HL-60 (cell line): ENCODE results near the gene HAP1.

Experiments
- DNase-seq, 2 experiments: peaks; one replicate each; pipeline ENCODE4 v3.0.0-alpha.2; 2010 to 2020; ENCODE audit warnings: low read depth in 1 of 2, low spot score in 1 of 2
- H3K27ac ChIP-seq: fragments of 250-450 bp; sonication (Bioruptor Pico); replicated peaks from 2 replicates; pipeline ENCODE4 v1.5.1; 2020; ENCODE audit warnings: mild to moderate bottlenecking, moderate library complexity
- H3K27me3 ChIP-seq: fragments of 250-450 bp; sonication (Bioruptor Pico); 2 replicates; pipeline ENCODE4 v1.5.1; 2021; ENCODE audit warnings: mild to moderate bottlenecking, moderate library complexity; ENCODE audit not compliant: insufficient read depth, poor library complexity, severe bottlenecking
- H3K4me3 ChIP-seq: replicated peaks from 2 replicates; pipeline ENCODE4 v1.5.1; 2011; ENCODE audit warnings: mild to moderate bottlenecking, control low read depth, low read length; ENCODE audit not compliant: insufficient read depth
- GABPA ChIP-seq: IDR thresholded peaks from 2 replicates; pipeline ENCODE4 v1.6.1; 2012; ENCODE audit warnings: low read depth
- POLR2AphosphoS5 ChIP-seq: IDR thresholded peaks from 2 replicates; pipeline ENCODE4 v1.6.1; 2012; ENCODE audit warnings: low read depth
- SPI1 ChIP-seq: IDR thresholded peaks from 2 replicates; pipeline ENCODE4 v1.6.1; 2012; ENCODE audit warnings: low read depth, mild to moderate bottlenecking, borderline replicate concordance
- TF ChIP-seq, protein P1 (sequence below): IDR thresholded peaks from 2 replicates; pipeline ENCODE4 v1.6.1; 2012; ENCODE audit warnings: low read depth; ENCODE audit not compliant: insufficient replicate concordance
- TF ChIP-seq, protein P2 (sequence below): IDR thresholded peaks from one replicate; pipeline ENCODE4 v1.5.1; 2011; ENCODE audit warnings: low read length, control low read depth, inconsistent platforms; ENCODE audit not compliant: insufficient read depth

Gene HAP1

DNA sequence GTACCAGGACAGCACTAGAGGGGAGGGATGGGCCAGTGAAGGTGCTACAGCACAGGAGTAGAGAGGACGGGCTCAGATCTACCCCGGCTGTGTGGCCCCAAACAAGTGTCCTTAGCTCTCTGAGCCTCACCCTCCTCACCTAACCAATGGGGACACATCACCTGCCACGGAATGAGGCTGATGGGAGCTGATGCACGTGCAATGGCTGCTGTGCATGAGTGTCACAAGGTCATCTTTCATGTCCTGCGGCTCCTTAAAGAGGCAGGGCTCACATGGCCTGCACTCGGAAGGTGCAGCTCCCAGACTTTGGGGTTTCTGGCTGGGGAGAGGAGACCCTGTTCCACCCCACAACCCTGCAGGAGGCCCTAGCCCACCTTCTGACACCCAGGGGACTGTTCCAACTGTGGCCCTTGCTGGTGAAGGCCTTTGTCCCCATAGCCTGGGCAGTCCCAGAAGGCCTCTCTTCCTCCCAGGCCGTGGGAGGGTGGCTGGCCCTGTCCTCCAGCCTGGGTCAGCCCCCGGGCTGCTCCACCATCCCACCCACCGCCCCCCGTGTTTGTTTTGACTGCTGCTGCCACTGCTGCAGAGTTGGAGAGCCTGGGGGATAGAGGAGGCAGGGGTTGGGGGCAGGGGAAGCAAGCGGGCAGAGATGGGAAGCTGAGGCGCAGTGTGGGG, 10.5 kb downstream of the HAP1 start:
- Histone ChIP-seq H3K4me3 (no peak overlapping the region), H3K27ac (no peak overlapping the region), H3K27me3 (no peaks in the 10 kb centered on the region)
- TF ChIP-seq POLR2AphosphoS5 (no peak), SPI1 (no peak), GABPA (no peak)
- TF ChIP-seq, protein P1, sequence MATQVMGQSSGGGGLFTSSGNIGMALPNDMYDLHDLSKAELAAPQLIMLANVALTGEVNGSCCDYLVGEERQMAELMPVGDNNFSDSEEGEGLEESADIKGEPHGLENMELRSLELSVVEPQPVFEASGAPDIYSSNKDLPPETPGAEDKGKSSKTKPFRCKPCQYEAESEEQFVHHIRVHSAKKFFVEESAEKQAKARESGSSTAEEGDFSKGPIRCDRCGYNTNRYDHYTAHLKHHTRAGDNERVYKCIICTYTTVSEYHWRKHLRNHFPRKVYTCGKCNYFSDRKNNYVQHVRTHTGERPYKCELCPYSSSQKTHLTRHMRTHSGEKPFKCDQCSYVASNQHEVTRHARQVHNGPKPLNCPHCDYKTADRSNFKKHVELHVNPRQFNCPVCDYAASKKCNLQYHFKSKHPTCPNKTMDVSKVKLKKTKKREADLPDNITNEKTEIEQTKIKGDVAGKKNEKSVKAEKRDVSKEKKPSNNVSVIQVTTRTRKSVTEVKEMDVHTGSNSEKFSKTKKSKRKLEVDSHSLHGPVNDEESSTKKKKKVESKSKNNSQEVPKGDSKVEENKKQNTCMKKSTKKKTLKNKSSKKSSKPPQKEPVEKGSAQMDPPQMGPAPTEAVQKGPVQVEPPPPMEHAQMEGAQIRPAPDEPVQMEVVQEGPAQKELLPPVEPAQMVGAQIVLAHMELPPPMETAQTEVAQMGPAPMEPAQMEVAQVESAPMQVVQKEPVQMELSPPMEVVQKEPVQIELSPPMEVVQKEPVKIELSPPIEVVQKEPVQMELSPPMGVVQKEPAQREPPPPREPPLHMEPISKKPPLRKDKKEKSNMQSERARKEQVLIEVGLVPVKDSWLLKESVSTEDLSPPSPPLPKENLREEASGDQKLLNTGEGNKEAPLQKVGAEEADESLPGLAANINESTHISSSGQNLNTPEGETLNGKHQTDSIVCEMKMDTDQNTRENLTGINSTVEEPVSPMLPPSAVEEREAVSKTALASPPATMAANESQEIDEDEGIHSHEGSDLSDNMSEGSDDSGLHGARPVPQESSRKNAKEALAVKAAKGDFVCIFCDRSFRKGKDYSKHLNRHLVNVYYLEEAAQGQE: no peak
- TF ChIP-seq, protein P2, sequence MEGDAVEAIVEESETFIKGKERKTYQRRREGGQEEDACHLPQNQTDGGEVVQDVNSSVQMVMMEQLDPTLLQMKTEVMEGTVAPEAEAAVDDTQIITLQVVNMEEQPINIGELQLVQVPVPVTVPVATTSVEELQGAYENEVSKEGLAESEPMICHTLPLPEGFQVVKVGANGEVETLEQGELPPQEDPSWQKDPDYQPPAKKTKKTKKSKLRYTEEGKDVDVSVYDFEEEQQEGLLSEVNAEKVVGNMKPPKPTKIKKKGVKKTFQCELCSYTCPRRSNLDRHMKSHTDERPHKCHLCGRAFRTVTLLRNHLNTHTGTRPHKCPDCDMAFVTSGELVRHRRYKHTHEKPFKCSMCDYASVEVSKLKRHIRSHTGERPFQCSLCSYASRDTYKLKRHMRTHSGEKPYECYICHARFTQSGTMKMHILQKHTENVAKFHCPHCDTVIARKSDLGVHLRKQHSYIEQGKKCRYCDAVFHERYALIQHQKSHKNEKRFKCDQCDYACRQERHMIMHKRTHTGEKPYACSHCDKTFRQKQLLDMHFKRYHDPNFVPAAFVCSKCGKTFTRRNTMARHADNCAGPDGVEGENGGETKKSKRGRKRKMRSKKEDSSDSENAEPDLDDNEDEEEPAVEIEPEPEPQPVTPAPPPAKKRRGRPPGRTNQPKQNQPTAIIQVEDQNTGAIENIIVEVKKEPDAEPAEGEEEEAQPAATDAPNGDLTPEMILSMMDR: no peak
- no peak for DNase-seq

DNA sequence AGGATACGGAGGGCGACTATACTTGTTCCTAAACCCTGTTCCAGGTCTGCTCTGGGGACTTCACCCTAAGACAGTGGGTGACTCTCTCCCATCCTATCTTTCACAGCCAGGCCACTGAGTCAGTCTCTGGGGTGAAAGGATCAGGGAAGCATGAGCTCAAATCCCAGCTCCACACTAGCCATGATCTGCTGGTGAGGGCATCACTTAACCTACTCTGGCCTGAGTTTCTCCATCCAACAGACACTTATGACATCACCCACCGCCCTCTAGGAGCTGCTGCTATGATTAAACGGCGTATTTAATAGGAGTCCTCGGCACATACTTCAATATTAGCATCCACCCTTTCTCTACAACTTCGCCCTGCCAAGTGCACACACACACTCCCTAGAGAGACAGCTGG, 12.2 kb downstream of the HAP1 start:
- TF ChIP-seq, protein P1: no peak
- no peak for TF ChIP-seq POLR2AphosphoS5
- TF ChIP-seq SPI1: no peak
- no peak for TF ChIP-seq GABPA
- TF ChIP-seq, protein P2: no peak
- Histone ChIP-seq H3K27ac (no peak overlapping the region), H3K4me3 (no peak overlapping the region), H3K27me3 (no peaks in the 10 kb centered on the region)
- DNase-seq: no peak

DNA sequence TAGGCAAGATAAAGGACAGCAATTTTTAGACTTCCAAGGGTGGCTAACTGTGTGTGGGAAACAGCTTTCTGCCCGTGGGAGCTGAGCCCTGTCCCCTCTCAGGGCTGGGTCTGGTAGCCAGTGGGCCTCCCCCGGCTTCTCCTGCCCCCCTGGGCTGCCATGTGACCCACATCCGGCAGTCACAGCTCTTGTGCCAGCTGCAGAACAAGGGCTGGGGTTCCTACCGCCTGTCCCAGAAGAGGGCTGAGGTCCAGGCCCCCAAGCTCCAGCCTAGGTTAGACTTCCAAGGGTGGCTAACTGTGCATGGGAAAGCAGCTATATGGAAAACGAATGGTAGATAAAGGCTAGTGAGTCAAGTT, 16.2 kb downstream of the HAP1 start:
- TF ChIP-seq, protein P1: no peak
- TF ChIP-seq GABPA (no peak), SPI1 (no peak), POLR2AphosphoS5 (no peak)
- TF ChIP-seq, protein P2: no peak

More for the DNA sequence above, 16.2 kb downstream of the HAP1 start:
- no peak overlapping the region for H3K27ac ChIP-seq
- no peak for DNase-seq
- no peak overlapping the region for H3K4me3 ChIP-seq
- no peaks in the 10 kb centered on the region for H3K27me3 ChIP-seq
